Cardiac fibroblast (primary cell): Measurements from ENCODE around the gene MYOT.

ENCODE experiments used
- DNase-seq, 2 donors: peaks; one replicate each; pipeline versions ENCODE4 v3.0.0 to v3.0.0-alpha.2; 2010; ENCODE audit warnings: low read depth in 2 of 2
- H3K4me3 ChIP-seq, 2 donors: replicated peaks in 1 of 2; 1 replicate in 1 of 2; 2 replicates in 1 of 2; pipeline ENCODE4 v1.5.1; 2011; ENCODE audit warnings: low read depth in 2 of 2, low read length in 2 of 2, mild to moderate bottlenecking in 2 of 2, moderate library complexity in 1 of 2
- TF ChIP-seq, protein P1 (sequence below): IDR thresholded peaks from one replicate; pipeline ENCODE4 v1.5.1; 2011; ENCODE audit warnings: low read depth, mild to moderate bottlenecking, low read length, inconsistent platforms

The MYOT gene, protein sequence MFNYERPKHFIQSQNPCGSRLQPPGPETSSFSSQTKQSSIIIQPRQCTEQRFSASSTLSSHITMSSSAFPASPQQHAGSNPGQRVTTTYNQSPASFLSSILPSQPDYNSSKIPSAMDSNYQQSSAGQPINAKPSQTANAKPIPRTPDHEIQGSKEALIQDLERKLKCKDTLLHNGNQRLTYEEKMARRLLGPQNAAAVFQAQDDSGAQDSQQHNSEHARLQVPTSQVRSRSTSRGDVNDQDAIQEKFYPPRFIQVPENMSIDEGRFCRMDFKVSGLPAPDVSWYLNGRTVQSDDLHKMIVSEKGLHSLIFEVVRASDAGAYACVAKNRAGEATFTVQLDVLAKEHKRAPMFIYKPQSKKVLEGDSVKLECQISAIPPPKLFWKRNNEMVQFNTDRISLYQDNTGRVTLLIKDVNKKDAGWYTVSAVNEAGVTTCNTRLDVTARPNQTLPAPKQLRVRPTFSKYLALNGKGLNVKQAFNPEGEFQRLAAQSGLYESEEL

GRCh38 chr5:137867664-137868063 lies at the start of gene MYOT:
MYOT (plus strand) TSS chr5:137867860; CDS start chr5:137870652, 2,792 bp downstream.
- TF ChIP-seq, protein P1, sequence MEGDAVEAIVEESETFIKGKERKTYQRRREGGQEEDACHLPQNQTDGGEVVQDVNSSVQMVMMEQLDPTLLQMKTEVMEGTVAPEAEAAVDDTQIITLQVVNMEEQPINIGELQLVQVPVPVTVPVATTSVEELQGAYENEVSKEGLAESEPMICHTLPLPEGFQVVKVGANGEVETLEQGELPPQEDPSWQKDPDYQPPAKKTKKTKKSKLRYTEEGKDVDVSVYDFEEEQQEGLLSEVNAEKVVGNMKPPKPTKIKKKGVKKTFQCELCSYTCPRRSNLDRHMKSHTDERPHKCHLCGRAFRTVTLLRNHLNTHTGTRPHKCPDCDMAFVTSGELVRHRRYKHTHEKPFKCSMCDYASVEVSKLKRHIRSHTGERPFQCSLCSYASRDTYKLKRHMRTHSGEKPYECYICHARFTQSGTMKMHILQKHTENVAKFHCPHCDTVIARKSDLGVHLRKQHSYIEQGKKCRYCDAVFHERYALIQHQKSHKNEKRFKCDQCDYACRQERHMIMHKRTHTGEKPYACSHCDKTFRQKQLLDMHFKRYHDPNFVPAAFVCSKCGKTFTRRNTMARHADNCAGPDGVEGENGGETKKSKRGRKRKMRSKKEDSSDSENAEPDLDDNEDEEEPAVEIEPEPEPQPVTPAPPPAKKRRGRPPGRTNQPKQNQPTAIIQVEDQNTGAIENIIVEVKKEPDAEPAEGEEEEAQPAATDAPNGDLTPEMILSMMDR, result no peak
- no peak within 1 kb of the TSS for H3K4me3 ChIP-seq
- DNase-seq, result no peak

DNA sequence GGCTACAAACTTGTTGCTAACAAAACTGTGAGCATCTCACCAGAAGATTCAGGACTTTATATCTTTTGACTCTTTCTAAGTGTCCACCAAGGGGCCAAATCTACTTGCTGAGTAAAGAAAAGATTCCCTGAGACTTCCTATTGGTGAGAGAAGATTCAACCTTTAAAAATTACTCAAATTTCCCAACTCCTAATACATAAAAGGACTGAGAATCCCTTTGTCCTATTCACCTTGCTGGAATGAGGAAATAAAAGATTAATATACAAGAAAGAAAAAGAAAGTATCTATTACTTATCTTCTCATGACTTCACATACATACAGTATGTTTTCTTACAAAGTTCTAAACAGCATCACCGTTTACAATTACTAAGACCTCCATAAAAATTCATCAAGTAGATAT lies 47.9 kb upstream of the MYOT start:
- H3K4me3 ChIP-seq, result no peak overlapping the region
- TF ChIP-seq, protein P1, result no peak
- no peak for DNase-seq

DNA sequence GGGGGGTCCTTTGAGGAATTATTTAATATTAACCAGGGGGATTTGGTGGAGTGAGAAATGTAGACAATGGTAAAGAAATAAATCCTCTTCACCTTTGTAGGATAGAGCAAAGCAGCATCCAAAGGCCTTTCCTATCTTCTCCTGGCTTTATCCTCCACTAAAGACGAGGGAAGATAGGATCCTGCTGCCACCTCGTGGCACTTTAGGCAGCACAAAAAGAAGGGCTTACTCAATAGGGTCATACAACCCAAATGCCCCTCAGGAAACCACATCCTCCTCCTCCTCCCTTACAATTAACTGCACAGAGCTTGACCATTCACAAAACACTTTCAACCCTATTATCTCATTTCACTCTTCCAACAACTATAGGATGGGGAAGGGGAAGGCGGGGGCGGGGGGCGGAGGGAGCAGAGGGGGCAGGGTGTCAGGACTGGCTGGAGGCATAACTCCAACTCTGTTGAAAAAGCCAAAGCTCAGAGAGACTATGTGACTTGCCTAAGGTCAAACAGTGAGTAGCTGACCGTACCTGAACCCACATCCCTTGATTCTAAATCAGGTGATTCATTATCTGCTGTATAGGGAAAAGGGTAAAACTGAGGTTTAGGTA lies 45.4 kb upstream of the MYOT start:
- TF ChIP-seq, protein P1, result peak; percentile 51
- DNase-seq, result peak; percentile 58 to 70
- no peak overlapping the region for H3K4me3 ChIP-seq

GRCh38 chr5:137822984-137823383 lies 44.7 kb upstream of the MYOT start:
- TF ChIP-seq, protein P1, result no peak
- no peak overlapping the region for H3K4me3 ChIP-seq
- no peak for DNase-seq

- H3K4me3 ChIP-seq, result no peak overlapping the region
- TF ChIP-seq, protein P1, result no peak
- peak in 1 of 2 donors; percentile 52 for DNase-seq
These were observed 42.5 kb upstream of the MYOT start for GRCh38 chr5:137825165-137825564.

GRCh38 chr5:137826067-137826466 lies 41.6 kb upstream of the MYOT start:
- no peak overlapping the region for H3K4me3 ChIP-seq

More at GRCh38 chr5:137826067-137826466, 41.6 kb upstream of the MYOT start:
- TF ChIP-seq, protein P1, result no peak
- no peak for DNase-seq
